ENCODE data around the gene FICD.

GRCh38 chr12:108568338-108569154, 53.5 kb downstream of the FICD start:
- TF ChIP-seq, protein P1, sequence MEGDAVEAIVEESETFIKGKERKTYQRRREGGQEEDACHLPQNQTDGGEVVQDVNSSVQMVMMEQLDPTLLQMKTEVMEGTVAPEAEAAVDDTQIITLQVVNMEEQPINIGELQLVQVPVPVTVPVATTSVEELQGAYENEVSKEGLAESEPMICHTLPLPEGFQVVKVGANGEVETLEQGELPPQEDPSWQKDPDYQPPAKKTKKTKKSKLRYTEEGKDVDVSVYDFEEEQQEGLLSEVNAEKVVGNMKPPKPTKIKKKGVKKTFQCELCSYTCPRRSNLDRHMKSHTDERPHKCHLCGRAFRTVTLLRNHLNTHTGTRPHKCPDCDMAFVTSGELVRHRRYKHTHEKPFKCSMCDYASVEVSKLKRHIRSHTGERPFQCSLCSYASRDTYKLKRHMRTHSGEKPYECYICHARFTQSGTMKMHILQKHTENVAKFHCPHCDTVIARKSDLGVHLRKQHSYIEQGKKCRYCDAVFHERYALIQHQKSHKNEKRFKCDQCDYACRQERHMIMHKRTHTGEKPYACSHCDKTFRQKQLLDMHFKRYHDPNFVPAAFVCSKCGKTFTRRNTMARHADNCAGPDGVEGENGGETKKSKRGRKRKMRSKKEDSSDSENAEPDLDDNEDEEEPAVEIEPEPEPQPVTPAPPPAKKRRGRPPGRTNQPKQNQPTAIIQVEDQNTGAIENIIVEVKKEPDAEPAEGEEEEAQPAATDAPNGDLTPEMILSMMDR (IDR thresholded peaks at IDR 0.05) = no peak
- no peak for TF ChIP-seq EZH2phosphoT487 (IDR thresholded peaks at IDR 0.05)
